Urinary bladder (tissue), 4 donors: Measurements from ENCODE around the gene PIP5K1C. TPM values are rescaled to one million over a fixed set of nuclear protein-coding genes. Genes with fewer than 3 reads are reported as not detected.

Experiments used
- DNase-seq: peaks from one replicate; pipeline ENCODE4 v3.0.0-alpha.2; 2015; ENCODE audit errors: extremely low spot score
- H3K27ac ChIP-seq: one replicate; pipeline ENCODE4 v1.5.1; 2013; ENCODE audit warnings: low read depth, mild to moderate bottlenecking, moderate library complexity
- H3K36me3 ChIP-seq: one replicate; pipeline ENCODE4 v1.6.1; 2013; ENCODE audit warnings: mild to moderate bottlenecking, moderate library complexity; ENCODE audit not compliant: insufficient read depth
- H3K4me1 ChIP-seq: one replicate; pipeline ENCODE4 v1.6.1; 2013; ENCODE audit warnings: mild to moderate bottlenecking, moderate library complexity; ENCODE audit not compliant: insufficient read depth
- H3K4me3 ChIP-seq: one replicate; pipeline ENCODE4 v1.5.1; 2013; ENCODE audit warnings: low read depth, low read length
- WGBS: extraction: QIAGEN DNeasy Blood & Tissue Kit; methylation state at CpG from one replicate; pipeline ENCODE4 v1.1.7; 2013; 5-methylcytosine and 5-hydroxymethylcytosine counted together
- polyA plus RNA-seq: library from polyadenylated mRNA; stranded (reverse); fragments of 200-250 nt; gene quantifications from one replicate; pipeline ENCODE4 v1.2.3, GENCODE V29; 2013
- total RNA-seq: library from RNA; depleted of rRNA; stranded (reverse); fragments of >200 nt; gene quantifications from one replicate; pipeline ENCODE4 v1.2.3, GENCODE V29; 2014
- donor health status: healthy with polysubstance abuse.
- donor health status: healthy.

PIP5K1C gene
- total and polyA plus RNA-seq, 2 donors: 17.1 to 60.8 TPM

DNA sequence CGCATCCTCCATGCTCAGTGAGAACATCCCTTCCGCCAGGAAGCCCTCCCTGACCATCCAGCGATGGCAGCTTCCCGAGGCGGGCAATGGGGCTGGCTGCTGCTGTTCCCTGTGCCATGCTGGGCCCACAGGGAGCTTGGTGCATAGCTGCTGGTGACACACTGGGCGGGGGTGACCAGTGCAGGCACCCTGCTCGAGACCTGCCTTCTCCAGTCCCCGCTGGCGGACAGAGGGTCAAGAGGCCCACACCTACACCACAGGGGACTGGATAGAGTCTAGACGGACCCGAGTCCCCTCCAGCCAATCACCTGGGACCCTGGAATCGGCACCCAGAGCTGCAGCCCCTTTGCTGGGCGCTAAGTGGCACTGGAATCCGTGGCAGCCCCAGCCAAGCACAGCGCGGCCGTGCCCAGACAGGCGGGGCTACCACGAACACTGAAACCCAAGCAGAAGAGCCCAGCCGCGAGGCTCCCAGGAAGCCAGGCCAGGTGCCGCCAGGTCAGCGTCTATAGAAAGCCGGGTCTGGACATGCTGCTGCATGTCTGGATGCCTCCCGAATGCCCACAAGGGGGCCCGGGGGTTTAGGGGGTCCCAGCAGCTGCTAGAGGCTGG lies 84.6 kb downstream of the PIP5K1C start:
- peaks cover 2% of the 10 kb centered on the region for H3K36me3 ChIP-seq
- H3K4me1 ChIP-seq: no peaks in the 10 kb centered on the region
- no peak overlapping the region for H3K27ac ChIP-seq
- no peak for DNase-seq
- 94% methylated on average over 26 of the region's 26 CpGs for WGBS
- H3K4me3 ChIP-seq: no peak overlapping the region

DNA sequence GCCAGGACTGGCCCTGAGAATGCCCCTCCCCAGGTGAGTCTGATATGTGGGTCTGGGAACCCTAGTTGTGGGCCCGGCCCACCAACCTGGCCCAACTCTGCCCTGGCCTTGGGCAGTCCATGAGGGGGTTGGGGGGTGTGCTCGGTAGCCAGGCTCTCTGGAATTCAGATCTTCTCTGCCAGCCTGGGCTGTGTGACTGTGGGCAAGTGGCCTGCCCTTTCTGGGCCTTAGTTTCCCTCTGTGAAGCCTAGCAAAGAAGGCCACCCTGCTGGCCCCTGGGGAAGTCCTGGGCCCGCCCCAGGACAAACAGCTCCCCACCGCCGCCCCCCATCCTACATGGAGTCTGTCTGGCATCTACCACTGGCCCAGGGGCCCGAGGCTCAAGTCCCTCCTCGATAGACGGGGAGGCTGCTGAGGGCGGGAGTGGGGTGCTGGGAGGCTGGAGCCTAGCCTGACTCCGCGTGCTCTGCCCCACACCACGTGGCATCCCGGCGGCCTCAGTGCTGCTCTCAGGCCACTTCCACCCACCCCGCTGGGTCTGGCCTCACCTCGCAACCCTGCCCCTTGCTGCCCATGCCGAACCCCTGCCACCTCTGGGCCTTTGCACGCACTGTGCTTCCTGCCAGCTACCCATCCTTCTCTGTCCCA lies 85.3 kb downstream of the PIP5K1C start:
- DNase-seq: no peak
- no peak overlapping the region for H3K4me3 ChIP-seq
- H3K36me3 ChIP-seq: peaks cover 2% of the 10 kb centered on the region
- 89% methylated on average over 18 of the region's 18 CpGs for WGBS
- no peaks in the 10 kb centered on the region for H3K4me1 ChIP-seq
- H3K27ac ChIP-seq: no peak overlapping the region

DNA sequence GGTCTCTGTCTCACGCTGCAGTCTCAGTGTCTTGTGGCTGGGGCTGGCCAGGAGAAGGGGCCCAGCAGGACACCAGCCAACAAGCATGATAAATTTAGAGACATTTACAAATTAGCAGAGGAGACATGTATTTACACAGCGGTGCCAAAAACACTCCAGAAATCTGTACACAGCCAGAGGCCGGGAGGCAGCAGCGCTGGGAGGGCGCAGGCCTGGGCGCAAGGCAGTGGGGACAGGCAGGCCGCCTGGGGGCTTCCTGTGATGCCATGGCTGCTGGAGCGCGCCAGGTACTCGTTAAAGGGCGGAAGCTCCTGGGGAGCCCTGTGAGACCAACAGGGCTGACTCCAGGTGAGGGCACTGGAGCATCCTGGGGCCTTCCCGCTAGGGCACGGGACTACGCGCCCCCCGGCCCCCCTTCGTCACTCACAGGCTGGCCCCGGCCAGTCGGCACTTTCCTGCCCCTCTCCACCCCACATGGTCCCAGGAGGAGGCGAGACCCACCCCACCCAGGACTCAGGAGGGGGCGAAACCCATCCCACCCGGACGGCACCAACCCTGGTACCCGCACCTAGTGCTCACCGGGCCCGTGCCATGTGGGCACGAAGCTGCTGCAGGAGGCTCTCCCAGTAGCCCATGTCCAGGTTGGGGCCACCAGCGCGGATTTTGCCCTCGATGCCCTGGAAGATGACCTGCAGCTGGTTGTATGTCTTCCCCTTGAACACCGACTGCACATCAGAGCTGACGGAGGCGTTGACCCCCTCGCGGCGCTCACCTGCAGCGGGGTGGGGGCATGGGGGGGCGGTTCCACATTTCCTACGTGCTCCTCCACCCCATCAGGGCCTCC lies 86.2 kb downstream of the PIP5K1C start:
- WGBS: 79% methylated on average over 39 of the region's 39 CpGs
- H3K27ac ChIP-seq: no peak overlapping the region
- no peaks in the 10 kb centered on the region for H3K4me1 ChIP-seq
- DNase-seq: no peak
- H3K4me3 ChIP-seq: no peak overlapping the region
- peaks cover 2% of the 10 kb centered on the region for H3K36me3 ChIP-seq

DNA sequence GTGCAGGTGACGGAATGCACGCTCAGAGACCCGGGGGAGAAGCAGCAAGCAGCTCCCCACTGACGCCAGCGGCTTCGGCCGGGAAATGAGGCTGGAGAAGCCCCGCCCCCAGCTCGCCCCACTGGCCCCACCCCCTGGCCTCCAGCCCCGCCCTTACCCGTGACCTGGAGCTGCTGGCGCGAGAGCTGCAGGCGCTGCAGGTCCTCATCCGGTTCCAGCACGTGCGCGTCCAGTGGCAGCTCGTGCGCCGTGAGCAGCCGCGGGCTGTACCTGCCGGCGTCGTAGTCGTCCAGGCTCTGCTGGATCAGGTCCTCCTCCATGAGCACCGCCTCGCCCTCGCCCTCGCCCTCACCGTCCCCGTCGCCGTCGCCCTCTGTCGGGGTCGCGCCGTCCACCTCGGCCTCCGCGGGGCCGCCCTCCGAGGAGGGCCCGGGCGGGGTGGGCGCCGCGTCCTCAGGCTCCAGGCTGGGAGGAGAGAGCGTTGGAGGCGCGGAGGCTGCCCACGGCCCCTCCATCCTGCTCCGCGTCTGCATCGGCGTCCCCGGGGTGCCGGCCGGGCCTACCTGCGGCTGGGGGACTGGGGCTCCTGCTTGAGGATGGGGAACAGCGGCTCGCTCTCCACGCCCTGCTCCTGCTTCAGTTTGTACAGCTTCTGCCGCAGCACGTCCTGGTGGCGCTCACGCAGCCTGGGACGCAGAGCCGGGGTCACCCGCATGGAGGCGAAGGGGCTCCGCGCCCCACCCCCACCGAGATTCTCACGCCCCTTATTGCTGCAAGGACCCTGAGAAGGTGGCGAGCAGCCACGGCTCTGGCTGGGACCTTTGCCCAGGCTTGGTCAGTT lies 87.1 kb downstream of the PIP5K1C start:
- H3K4me1 ChIP-seq: no peaks in the 10 kb centered on the region
- no peak for DNase-seq
- peaks cover 2% of the 10 kb centered on the region for H3K36me3 ChIP-seq
- no peak overlapping the region for H3K27ac ChIP-seq
- 83% methylated on average over 79 of the region's 79 CpGs for WGBS
- H3K4me3 ChIP-seq: no peak overlapping the region

DNA sequence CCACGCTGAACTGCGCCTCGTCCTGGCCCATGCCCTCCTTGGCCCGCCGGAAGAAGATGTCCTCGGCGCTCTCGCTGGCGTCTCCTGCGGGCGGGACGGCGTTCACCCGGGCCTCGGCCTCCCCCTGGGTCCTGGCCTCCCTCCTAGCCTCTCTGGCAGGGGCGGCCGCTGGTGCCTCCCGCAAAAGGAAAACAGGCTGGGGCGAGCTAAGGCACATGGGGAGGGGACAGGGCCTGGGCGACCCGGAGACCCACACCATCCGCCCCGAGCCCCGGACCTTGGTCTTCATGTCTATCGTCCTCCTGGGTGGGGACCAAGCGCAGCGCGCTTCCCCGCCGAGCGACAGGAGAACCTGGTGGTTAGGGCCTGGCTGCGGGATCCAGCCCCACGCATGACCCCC lies 87.9 kb downstream of the PIP5K1C start:
- H3K4me3 ChIP-seq: no peak overlapping the region
- 97% methylated on average over 33 of the region's 33 CpGs for WGBS
- H3K36me3 ChIP-seq: peaks cover 2% of the 10 kb centered on the region
- DNase-seq: no peak
- no peak overlapping the region for H3K27ac ChIP-seq
- no peaks in the 10 kb centered on the region for H3K4me1 ChIP-seq

DNA sequence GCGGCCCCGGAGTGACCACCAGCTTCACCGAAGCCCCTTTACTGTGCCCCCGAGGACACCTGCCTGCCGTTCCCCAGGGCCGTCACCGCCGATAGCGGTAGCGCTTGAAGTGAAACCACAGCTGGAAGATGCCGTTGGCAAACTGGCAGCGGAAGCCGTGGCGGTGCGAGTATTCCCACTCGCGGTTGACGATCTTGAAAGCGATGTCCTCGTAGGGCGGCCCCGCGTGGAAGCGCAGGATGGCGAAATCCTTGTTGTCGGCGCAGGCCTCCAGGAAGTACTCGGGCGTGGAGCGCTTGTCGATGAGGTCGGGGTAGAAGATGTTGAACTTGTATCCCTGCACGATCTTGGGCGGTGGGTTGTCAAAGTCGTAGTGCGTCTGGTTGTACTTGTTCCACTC lies 88.4 kb downstream of the PIP5K1C start:
- no peak overlapping the region for H3K4me3 ChIP-seq
- WGBS: 97% methylated on average over 36 of the region's 36 CpGs
- no peak for DNase-seq
- peaks cover 2% of the 10 kb centered on the region for H3K36me3 ChIP-seq
- H3K27ac ChIP-seq: no peak overlapping the region
- H3K4me1 ChIP-seq: no peaks in the 10 kb centered on the region

DNA sequence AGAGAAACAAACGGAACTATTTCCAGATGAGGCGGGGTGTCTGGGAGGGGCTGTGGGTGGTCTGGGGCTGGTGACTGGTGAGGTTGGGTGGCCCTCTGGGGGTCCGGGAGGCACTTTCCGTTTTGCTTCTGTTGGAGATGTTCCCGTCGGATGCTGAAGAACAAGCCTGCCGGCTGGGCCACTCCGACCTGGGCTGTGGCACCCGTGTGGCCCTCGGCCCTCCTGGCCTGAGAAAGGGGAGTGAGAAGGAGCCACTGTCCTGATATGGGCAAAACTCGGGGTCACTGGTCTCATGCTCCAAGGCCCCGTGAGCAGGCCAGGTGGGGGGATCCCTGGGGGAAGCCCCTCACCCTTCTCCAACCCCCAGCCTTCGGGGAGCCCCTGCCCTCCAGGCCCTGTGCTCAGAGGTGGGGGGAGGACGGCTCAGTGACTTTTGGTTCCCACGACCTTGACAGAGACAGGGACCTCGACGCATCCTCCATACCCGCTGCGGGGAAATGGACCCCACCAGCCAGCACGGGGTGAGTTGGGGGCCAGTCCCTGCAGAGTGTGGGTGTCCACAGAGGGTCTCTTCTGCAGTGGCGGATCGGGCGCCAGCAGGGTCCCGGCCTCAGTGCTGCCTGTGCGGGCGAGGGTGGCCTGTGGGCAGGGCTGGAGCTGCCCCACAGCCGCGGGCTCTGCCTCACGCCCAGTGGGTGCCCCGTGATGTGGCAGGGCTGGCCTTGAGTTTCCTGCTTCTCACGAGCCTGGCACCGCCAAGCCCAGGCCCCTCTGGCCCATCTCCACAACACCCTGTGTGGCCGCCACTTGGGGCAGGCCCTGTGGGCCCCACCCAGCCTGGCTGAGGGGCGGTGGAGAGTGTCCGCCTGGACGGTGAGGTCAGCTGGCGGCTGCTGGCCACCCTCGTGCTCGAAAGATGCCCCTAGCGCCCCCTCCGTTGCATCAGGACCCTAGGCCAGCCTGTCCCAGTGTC lies 89.2 kb downstream of the PIP5K1C start:
- Histone ChIP-seq H3K36me3 (peaks cover 2% of the 10 kb centered on the region), H3K27ac (no peak overlapping the region), H3K4me3 (no peak overlapping the region), H3K4me1 (no peaks in the 10 kb centered on the region)
- 90% methylated on average over 41 of the region's 41 CpGs for WGBS
- DNase-seq: no peak

DNA sequence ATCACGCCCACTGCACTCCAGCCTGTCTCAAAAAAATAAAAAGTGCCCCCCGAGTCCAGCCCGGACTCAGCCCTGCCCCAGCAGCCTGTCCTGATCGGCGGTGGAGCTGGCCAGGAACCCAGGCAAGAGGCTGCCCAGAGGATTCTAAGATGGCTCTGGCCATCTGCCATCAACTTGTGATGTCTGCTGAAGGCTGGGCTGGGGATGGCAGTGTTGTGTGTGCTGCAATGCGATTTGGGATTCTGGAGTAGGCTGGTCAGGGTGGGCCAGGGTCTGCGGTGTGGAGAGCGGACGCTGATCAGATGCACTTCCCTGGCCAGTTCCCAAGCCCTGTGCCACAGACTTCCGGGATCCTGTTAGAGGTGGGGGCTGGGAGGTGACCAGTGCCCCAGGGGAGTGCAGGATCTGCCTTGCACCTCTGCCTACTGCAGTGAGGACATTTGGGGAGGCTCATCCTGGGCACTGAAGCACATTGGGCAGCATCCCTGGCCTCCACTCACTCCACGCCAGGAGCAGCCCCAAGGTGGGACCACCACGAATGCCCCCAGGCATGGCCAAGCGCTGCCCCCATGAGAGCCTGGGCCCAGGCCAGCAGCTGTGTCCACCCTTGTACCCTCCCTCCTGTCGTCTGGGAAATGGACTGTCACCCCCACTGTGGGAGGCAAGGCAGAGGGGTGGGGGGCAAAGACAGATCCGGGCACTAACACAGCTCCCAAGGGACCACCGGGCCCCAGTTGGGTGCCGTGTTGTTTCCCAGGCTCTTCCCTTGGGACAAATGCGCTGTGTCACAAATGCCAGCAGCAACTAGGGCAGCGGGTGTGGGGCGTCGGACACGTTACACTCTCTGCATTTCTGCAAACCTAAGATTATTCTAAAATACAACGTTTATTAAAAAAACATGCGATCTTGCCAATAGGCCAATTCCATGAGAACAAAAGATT lies 90.2 kb downstream of the PIP5K1C start:
- no peak overlapping the region for H3K27ac ChIP-seq
- DNase-seq: no peak
- peaks cover 2% of the 10 kb centered on the region for H3K36me3 ChIP-seq
- WGBS: 79% methylated on average over 24 of the region's 24 CpGs
- H3K4me1 ChIP-seq: no peaks in the 10 kb centered on the region
- H3K4me3 ChIP-seq: no peak overlapping the region

DNA sequence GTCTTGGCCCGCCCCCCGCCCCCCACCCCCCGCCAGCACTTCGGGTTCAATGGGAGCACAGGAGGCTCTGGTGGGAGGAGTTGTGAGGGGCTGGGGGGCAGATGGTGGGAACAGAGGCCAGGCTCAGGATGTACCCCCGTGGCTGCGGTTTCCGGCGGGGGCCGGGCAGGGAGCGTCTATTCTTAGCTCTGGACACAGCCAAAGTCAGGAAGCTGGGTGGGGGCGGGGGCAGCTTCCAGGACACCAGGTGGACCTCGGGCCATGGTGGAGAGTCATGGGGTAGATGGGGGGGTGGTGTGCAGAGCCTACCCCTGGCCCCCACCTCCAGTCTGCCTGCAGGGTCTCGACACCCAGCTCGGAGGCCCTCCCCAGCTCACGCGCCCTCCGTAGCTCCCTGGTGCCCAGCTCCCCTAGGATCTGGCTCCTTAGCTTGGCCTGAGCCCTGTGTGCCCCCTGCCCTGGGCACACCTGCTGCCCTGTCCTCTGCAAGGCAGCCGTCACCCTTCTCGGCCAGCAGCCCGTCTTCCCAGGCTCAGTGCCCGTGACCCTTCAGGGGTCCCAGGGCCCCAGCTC lies 91.4 kb downstream of the PIP5K1C start:
- 58% methylated on average over 21 of the region's 21 CpGs for WGBS
- no peak overlapping the region for H3K4me3 ChIP-seq
- H3K4me1 ChIP-seq: no peaks in the 10 kb centered on the region
- DNase-seq: no peak
- peaks cover 2% of the 10 kb centered on the region for H3K36me3 ChIP-seq
- no peak overlapping the region for H3K27ac ChIP-seq

DNA sequence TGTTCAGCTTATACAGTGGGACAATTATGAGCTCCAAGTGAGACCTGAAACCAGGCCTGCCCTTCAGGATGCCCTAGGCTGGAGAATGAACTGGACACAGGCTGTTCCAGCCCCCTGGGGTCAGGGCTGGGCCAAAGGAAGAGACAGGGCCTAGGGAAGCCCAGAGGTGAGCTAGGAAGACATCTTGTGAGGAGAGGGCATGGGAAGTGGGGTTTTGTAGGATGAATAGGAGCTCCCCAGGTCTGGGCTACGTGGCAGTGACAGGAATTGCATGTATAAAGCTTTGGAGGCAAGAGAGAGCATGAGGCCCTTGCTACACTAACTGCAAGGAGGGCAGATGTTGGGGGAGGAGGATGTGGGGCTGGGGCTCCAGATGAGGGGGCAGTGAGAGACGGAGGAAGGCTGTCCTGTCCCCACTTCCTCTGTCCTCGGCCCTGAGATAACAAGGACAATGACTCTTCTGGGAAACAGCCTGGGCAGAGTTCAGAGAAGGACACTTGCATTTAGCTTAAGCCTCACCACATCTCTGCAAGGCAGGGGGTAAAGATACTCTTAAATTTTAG lies 92.1 kb downstream of the PIP5K1C start:
- DNase-seq: no peak
- Histone ChIP-seq H3K4me3 (no peak overlapping the region), H3K27ac (no peak overlapping the region), H3K36me3 (peaks cover 2% of the 10 kb centered on the region), H3K4me1 (no peaks in the 10 kb centered on the region)
- 62% methylated on average over 3 of the region's 3 CpGs for WGBS

DNA sequence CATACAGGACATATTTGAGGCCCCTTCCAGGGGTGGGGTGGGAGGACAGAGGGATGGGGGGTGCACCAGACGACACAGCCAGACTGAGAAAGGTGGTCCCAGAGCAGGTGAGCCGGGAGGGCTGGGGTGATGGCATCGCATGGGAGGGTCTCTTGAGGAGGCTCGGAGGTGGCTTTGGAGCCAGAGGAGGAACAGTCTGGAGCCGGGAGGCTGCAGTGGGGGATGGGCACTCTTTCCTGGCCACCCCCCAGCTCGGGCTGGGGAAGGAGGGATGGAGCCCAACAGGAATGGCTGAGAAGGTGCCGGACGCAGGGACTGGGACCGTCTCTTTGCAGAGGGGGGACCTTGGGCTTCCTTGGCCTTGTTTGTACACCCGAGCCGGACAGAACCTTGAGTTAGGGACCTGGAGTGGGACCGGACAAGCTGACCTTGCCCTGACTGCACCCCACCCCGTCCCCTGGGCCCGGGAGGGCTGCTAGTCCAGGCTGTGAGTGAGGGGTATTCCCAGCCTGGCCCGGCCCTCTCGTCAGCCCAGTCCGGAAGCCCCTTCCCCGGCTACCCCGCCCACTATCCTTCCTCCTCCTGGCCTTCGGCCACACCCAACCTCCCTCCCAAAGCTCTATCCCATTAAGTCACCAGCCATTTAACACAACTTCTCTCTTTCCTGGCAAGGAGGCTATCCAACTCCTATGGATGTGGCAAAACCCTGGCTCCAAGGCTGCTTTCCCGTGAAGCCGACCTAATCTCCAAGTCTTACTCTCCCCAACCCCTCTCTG lies 92.8 kb downstream of the PIP5K1C start:
- Histone ChIP-seq H3K36me3 (peaks cover 2% of the 10 kb centered on the region), H3K4me1 (no peaks in the 10 kb centered on the region), H3K4me3 (peak overlapping the region; percentile 49), H3K27ac (peak overlapping the region; percentile 32)
- 24% methylated on average over 22 of the region's 22 CpGs for WGBS
- DNase-seq: no peak
